Daoy (cell line): ENCODE results near the gene DZIP1. TPM values are rescaled to one million over a fixed set of nuclear protein-coding genes. Genes with fewer than 3 reads are reported as not detected.
"Not testable (repeated sequence)": the region's sequence is repeated elsewhere in the genome, so short reads cannot be mapped to it uniquely, and the experiment has no call there.

Experiments
- DNase-seq: peaks from one replicate; pipeline ENCODE4 v3.0.0-alpha.2; 2015; ENCODE audit warnings: low read depth
- total RNA-seq: library from RNA; depleted of rRNA; stranded (reverse); fragments of >200 nt; shearing (Covaris generic); gene quantifications from 2 replicates; pipeline ENCODE4 v1.2.3, GENCODE V29; 2014; rRNA removed

The DZIP1 gene
- 8.7 and 14.1 TPM in 2 replicates for total RNA-seq

GRCh38 chr13:95644601-95645052 is at the start of gene DZIP1:
Gene DZIP1, minus strand, starts transcription at chr13:95644706. Its CDS starts 2,677 bp downstream, at chr13:95642029.
- DNase-seq = peak; percentile 89

- DNase-seq = not testable (repeated sequence)
These were observed 46.5 kb upstream of the DZIP1 start for GRCh38 chr13:95690986-95691385.

GRCh38 chr13:95689582-95689926 is 45.0 kb upstream of the DZIP1 start:
- no peak for DNase-seq

GRCh38 chr13:95684960-95685359 is 40.5 kb upstream of the DZIP1 start:
- DNase-seq = not testable (repeated sequence)

- no peak for DNase-seq
These were observed 39.9 kb upstream of the DZIP1 start for GRCh38 chr13:95684418-95684817.

- no peak for DNase-seq
These were observed 35.2 kb upstream of the DZIP1 start for GRCh38 chr13:95679722-95680121.

GRCh38 chr13:95678967-95679366 is 34.5 kb upstream of the DZIP1 start:
- DNase-seq = no peak

GRCh38 chr13:95677564-95678266 is 33.2 kb upstream of the DZIP1 start:
- DNase-seq = peak; percentile 30

- peak; percentile 97 for DNase-seq
These were observed 32.5 kb upstream of the DZIP1 start, which contains the start of gene DNAJC3 for GRCh38 chr13:95676762-95677563. Gene DNAJC3, plus strand, starts transcription at chr13:95677139. Its CDS starts 117 bp downstream, at chr13:95677256.

- peak; percentile 34 for DNase-seq
These were observed 31.7 kb upstream of the DZIP1 start for GRCh38 chr13:95676105-95676761.

GRCh38 chr13:95671597-95671996 is 27.1 kb upstream of the DZIP1 start:
- no peak for DNase-seq

GRCh38 chr13:95667235-95667634 is 22.7 kb upstream of the DZIP1 start:
- not testable (repeated sequence) for DNase-seq

GRCh38 chr13:95660981-95661581 is 16.6 kb upstream of the DZIP1 start:
- DNase-seq = peak; percentile 37

- DNase-seq = no peak
These were observed 15.0 kb upstream of the DZIP1 start for GRCh38 chr13:95659500-95659899.

- DNase-seq = no peak
These were observed 12.0 kb upstream of the DZIP1 start for GRCh38 chr13:95656386-95657015.

GRCh38 chr13:95652821-95653220 is 8.3 kb upstream of the DZIP1 start:
- DNase-seq = no peak

GRCh38 chr13:95652244-95652764 is 7.8 kb upstream of the DZIP1 start:
- no peak for DNase-seq

- DNase-seq = no peak
These were observed 6.2 kb upstream of the DZIP1 start for GRCh38 chr13:95650696-95651095.

- no peak for DNase-seq
These were observed 2.8 kb upstream of the DZIP1 start for GRCh38 chr13:95647321-95647720.

GRCh38 chr13:95643936-95644598 is 439 bp downstream of the DZIP1 start:
- peak; percentile 49 for DNase-seq

- DNase-seq = peak; percentile 18
These were observed 953 bp downstream of the DZIP1 start for GRCh38 chr13:95643571-95643935.
